HG03045 (cell line): Measurements from ENCODE around the gene TTC33.

Experiments used
- ATAC-seq: cut with Tn5 transposase; IDR thresholded peaks from one replicate; pipeline ENCODE4 v1.9.1; 2021; ENCODE audit warnings: mild to moderate bottlenecking, moderate library complexity; ENCODE audit not compliant: unreplicated experiment

TTC33 gene

DNA sequence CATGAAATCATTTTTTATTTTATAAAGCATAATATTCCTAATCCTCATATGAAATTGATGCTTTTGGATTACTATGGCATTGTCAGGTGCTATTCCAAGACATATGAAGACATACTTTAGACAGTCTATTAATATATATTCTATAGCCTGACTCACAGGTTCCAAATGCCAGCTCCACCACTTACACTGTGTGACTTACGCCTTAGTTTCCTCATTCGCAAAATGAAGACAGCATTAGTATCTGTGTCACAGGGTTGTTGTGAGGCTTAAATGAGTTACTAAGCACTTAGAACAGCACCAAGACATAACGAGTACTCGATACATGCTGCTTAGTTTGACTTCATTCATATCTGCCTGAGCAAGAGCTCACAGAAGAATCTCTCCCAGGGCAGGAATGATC lies 208.2 kb downstream of the TTC33 start:
- no peak for ATAC-seq

DNA sequence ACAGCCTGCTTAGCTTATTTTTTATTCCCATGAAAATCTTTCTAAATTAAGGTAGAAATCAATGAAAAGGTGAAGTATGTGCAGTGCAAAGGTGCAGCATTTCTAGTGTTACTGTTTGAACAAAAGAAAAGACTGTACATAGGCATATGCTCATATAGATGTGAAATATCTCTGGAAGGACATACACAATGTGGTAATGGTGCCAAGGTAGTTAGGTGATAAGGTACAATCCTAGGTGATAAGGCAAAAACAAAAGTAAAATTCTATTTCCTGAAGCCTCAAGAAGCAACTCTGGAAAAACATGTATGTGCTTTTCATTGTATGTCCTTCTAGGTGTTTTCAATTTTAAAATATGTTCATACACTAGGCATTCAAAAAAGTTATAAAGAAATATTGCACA lies 215.5 kb downstream of the TTC33 start:
- no peak for ATAC-seq

DNA sequence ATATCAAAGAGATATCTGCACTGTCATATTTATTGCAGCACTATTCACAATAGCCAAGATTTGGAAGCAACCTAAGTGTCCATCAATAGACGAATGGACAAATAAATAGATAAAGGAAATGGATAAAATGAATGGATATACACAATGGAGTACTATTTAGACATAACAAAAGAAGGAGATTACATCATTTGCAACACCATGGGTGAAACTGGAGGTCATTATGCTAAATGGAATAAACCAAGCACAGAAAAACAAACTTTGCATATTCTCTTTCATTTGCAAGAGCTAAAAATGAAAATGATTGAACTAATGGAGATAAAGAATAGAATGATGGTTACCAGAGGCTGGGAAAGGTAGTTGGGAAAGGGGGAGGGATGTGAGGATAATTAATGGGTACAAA lies 231.1 kb downstream of the TTC33 start:
- ATAC-seq = no peak

DNA sequence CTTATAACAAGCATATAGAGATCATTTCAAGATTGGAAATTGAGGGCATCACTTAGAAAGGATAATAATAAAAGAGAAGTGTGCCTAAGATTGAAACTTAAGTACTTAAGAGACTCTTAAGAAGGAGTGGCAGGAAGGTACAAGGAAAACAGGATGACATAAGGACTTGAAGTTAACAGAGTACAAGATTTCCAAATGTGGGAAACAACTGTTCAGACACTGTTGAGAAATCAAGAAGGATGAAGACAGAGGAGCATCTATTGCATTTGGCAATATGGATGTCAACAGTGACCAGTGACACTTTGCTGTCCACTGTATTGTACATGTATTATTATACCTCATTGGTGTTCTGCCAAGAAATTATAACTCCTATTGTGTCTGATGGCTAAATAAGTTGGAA lies 233.8 kb downstream of the TTC33 start:
- no peak for ATAC-seq

DNA sequence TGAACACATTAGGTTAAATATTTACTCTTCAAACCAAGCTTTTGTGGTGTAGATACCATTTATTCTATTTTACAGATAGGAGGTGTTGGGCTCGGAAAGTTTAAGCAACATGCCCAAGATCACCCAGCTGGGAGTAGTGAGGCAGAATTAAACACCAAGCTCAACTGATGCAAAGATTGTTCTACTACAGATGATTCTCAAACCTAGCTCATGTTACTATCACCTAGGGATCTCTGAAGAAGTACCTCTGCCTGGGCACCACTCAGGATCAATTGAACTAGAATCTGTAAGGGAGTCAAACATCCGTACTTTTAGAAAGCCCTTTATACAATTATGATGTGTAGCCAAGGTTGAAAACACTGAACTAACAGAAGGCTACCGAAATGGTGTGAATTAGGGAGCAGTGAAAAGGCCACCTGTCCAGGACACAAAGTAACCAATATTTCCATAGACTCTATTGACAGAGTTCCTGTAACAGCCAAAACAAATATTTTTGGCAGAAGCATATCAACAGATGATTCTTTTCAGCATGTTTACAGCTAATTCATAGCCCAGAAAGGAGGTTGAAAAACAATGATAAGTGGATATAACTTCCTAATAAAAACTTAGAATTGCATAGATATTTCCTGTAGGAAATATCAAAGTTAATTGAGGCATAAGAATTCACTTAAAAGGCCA lies 234.5 kb downstream of the TTC33 start:
- ATAC-seq = no peak

DNA sequence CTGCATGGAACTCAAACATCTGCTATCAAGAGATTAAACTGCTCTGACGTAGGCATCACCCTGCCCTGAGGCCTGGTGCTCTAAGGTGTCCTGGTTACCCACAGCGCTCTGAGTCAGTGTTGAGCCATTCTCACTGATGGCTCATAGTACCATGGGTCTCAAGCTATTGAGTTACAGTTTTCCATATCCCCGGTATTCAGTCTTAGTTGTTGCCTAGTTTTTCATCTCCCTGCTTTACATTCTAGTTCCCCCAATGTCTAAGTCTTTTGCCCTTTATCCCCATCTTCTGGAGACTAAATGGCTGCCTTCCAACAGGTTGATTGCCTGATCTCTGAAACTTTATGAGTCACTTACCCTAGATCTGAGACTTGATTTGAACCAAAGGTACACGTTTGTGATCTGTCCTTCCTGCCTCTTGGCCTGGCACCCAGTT lies 237.3 kb downstream of the TTC33 start:
- ATAC-seq = no peak

DNA sequence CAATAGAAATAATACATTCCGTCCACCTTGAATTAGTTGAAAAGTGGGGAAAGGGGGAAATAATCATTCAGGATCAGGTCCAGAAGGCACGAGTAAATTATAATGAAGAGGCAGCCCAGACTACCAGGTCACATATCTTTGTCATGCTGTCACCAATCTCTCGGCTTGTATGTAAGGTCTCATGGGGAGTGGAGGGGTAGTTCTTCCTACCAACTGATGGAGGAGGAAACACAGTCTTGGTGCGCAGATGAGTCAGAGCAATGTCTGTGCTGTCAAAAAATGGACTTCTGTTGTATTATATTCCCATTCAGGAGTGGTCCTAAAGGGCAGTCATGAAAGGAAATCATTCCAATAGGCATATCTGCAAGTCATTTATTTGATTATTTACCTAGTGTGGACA lies 240.3 kb downstream of the TTC33 start:
- no peak for ATAC-seq

DNA sequence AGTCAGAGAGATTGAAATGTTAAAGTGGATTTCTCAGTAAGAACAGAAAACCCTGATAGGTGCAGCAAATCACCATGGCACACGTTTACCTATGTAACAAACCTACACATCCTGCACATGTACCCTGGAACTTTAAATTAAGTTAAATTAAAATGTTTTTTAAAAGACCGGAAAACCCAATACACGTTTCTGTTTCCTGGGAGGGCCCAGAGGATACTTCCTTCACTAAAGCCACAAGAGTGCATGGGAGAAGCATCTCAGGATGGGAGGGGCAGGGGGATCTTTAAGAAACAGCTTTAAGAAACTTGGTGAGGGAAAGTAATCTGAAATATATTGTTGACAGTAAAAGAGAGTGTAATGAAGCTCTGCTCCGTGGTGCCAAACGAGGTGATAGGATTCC lies 240.8 kb downstream of the TTC33 start:
- no peak for ATAC-seq

DNA sequence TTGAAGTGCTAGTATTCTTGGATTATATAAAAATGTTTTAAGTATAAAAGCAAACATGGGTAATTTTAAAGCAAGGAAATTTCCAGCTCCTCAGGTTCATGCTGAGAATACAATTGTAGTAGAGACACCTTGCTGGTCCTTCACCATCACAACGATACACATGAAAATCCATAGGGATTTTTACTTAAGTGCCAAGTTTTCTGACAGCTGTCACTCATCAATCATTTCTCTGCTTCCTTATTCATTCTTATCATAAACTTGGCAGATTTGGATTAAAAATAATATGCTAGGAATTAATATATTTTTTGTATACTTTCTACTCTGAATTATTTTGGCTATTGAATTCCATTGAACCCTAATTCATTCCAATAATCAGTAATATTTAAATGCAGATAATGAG lies 244.0 kb downstream of the TTC33 start:
- no peak for ATAC-seq

DNA sequence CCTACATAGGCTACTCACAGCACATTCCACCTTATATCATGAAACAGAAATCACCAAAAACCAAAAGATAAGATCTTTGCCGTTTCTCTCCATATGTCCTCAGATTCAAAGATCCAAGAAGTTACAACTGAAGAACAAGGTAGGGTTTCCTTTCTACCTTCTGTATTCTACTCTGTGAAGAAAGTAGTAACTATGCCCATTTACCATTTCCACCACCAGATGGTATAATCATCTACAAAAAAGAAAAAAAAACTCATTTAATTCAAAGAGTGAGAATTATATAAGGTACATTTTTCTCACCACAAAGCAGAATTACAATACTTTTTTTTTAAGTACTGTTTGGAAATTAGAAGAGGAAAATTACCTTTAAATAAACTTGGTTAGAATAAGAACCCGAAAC lies 248.7 kb downstream of the TTC33 start:
- no peak for ATAC-seq

DNA sequence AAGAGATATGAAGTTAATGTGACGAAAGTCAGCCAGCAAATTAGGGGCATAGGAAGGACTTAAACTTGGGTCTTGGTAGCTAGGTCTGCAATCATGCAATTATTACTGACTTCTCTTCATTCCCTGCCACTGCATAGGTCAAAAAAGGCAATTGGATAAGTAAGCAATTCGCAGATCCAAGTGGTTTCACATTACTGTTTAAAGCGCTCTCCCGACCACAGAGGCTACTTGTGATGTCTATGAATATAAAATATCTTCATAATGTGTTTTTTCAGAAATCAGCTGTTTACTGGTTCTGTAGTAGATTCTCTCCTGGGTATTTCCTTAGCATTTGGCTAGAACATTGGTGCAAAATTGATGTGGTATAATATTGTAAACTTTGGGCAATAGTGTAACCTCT lies 250.7 kb downstream of the TTC33 start:
- no peak for ATAC-seq

DNA sequence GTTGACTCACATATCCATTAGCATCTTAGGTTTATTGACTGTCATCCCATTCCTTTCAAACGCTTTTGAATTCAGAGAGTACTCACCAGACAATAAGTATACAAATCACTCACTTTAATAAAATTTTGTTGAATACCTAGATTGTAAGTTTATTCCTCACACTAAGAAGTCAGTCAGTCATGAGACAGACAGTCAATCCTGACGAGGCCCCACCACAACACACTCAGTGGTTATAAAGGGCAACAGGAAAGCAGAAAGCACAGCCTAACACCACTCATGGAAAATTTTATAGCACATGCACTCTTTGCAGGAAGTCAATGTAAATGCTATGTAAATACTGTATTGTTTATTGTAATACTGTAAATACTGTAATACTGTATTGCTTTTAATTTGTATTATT lies 252.3 kb downstream of the TTC33 start:
- ATAC-seq = no peak

DNA sequence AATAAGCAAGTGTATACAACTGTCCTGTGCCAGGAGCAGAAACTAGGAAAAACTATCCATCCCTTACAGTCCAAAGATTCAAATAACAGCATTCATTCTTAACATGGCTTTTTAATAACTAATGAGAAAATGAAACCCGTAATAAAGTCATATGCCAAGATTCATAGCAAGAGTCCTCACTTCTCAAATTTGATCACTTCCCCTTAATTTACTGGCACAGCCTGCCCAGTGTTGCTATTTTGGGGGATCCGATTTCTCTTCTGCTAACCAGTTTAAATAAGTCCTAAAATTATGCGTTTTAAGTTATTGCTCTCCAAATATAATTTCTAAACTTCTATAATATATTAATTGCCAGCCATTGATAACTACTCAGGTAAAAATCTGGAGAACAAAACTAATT lies 253.0 kb downstream of the TTC33 start:
- no peak for ATAC-seq

DNA sequence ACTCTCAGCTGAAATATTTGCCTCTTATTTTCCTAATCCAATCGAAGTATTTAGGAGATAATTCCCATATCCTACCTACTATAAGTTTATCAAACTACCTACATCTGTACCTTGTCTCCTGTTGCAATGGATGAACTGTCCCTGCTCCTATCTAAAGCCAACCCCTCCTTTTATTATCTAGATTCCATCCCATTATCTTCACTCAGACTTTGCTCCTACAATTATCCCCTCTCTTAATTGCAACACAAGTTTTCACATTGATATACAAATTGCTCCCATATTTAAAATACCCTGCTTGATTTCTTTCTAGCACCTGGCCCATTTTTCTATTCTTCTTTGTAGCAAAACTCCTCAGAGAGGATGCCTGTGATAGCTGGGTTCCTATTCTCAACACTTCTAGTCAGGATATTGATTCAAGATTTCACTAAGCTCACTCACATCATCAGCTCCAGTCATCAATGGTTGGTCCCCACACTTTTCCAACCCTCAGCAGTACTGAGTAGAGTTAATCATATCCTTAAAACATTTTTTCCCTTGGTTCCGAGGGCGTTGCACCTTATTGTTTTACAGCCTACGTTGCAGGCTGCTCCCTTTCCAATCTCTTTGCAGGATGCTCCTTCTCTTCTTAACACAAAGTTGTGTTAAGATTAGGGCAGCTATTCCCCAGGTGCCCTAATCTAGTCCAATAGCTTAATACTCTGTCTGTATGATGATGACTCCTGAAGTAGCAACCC lies 253.9 kb downstream of the TTC33 start:
- no peak for ATAC-seq

DNA sequence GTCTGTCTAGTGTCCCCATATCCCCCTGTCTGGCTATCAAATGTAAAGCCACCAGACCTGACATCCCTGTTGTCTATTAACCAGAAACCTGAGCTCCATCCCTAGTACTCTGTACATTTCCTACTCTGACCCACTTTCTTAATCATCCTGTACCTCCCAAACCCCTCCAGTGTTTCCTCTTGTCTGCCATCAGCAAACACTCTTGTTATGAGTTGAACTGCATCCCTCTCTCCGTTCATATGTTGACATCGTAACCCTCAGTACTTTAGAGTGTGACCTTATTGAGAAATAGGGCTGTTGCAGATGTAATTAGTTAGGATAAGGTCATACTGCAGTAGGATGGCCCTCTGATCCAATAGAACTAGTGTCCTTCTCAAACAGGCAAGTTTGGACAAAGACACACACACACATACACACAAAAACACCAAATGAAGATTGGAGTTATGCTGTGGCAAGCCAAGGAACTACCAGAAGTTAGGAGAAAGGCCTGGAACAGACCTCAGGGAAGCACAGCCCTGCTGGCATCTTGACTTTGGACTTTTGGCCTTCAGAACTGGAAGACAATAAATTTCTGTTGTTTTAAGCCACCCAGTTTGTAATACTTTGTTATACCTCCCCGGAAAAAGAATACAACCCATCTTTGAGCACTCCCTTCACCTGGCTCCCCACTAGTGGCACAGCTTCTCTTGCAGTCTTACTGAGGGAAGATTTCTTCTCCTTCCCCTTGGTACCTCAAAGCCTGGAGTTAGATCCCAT lies 256.1 kb downstream of the TTC33 start:
- no peak for ATAC-seq

DNA sequence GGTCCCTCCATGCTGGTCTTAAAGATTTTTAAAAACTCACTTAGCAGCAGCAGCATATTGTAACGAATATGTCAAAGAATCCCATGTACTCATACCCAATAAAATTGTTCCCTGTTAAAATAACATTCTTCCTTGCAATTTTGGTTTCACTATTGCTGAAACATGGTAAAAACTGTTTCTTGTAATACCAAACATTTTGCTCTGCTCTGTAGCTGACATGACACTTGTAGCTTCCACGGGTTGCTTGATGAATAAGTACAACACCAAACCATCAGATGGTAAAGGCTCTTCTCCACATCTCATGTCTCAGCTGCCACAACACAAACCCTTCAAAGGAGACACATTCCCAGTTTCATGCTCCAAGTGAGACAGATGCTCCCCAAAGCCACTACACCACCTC lies 256.8 kb downstream of the TTC33 start:
- ATAC-seq = no peak

DNA sequence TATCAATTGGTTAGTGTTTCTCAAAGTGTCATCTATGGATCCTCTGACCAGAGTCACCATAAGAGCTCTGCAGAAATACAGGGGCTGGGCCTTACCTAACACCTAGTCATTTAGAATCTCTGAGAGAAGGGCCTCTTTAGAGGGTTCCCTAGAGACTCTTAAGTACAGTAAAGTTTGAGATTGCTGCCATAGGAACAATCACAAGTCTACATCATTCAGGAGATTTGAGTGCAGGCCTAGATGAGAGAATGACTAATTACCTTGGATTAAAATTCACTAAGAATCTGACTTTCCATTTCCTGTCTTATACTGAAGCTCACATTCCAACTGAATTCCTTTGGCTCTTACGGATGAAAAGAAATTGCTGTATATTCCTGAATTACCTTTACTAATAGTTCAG lies 258.2 kb downstream of the TTC33 start:
- ATAC-seq = no peak

DNA sequence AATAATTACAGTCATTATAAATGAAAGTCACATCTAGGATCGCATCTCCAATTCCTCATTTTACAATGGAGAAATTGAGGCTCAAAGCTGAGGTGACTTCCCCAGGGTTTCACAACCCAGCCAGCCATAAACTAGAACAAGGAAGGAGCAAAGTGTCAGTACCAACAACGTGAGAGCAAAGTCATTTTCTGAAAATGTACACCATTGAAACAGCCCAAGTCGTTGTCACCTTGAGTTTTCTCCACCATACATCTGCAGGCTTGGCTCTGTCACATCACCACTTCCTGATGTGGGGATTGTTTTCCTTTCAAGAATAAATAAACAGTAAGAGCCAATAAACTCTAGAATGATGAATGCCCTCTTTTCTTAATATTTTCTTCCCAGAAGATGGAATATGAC lies 260.5 kb downstream of the TTC33 start:
- no peak for ATAC-seq

DNA sequence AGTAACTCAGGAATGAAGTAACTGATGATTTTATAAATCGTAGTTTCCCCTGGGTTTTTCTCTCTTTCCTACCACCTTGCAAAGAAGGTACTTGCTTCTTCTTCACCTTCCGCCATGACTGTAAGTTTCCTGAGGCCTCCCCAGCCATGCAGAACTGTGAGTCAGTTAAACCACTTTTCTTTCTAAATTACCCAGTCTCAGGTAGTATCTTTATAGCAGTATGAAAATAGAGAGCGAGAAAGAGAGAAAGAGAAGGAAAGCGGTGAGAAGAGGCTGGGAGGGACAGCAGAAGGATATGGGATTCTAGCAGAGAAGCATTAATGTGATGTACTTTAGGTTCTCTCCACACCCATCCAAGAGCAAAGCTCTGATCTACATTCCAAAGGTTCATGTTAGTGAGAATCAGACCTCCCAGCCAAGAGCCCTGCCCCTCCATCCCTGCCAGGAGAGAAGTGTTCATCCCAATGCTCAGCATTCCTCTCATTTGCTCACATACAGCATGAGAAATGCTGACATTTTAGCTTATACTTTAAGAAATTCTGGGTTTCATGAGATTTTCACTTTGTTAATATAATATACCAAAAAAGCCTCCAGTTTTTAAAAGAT lies 261.0 kb downstream of the TTC33 start:
- ATAC-seq = no peak

DNA sequence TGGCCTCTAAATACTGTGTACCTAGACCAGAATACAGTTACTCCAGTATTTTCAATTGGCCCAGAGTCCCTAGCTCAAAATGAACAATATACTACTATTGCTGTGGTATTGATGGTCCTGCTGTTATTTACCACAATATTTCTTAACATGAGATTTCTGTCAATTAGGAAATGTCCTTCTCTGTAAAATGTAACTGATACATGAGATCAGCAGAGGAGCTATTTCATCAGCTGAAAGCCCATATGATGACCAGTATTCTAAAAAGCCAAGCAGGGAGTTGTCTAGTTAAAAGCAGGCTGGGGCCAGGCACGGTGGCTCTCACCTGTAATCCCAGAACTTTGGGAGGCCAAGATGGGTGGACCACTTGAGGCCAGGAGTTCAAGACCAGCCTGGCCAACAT lies 263.7 kb downstream of the TTC33 start:
- ATAC-seq = no peak

DNA sequence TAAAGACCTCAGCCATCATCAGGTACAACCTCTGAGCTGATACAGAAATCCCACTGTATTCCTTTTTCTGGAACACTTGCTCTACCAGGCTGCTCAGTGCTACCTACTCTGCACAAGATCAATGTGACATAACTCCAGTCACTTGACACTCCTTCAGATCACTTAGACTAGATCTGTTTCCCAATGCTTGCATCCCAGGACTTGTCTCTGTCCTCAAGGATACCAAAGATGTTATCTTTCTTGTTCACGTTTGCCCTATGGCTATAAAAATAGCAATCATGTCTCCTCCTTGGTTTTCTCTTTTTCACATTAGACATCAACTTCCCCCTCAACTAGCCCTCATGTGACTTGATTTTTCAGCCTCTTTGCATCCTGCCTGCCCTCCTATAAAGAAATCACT lies 264.1 kb downstream of the TTC33 start:
- ATAC-seq = no peak
